ENCODE data around the gene GGCT.

GRCh38 chr7:30523466-30523865, 18.8 kb upstream of the GGCT start:
- TF ChIP-seq CTCF (IDR thresholded peaks at IDR 0.05) (no peak), EP300 (IDR thresholded peaks at IDR 0.05) (no peak), EHMT2 (IDR thresholded peaks at IDR 0.05; ENCODE audit: low read depth) (no peak), USF2 (IDR thresholded peaks at IDR 0.05) (no peak), NPAS2 (CRISPR knock-in tag; IDR thresholded peaks at IDR 0.05; ENCODE audit: borderline replicate concordance) (no peak), POLR2A (IDR thresholded peaks at IDR 0.05; ENCODE audit: low read length) (no peak), JUN (IDR thresholded peaks at IDR 0.05) (no peak), ELK1 (IDR thresholded peaks at IDR 0.05; ENCODE audit: low read depth, low read length) (no peak), MAX (IDR thresholded peaks at IDR 0.05) (no peak), JUNB (IDR thresholded peaks at IDR 0.05) (no peak), SMC3 (IDR thresholded peaks at IDR 0.05) (no peak), MYC (IDR thresholded peaks at IDR 0.05; ENCODE audit: borderline replicate concordance, low read length) (no peak), PBX3 (IDR thresholded peaks at IDR 0.05) (no peak), RNF2 (IDR thresholded peaks at IDR 0.05; ENCODE audit: borderline replicate concordance, low read depth) (no peak)

Data from A549 (cell line).